ENCODE results near the gene DACT1. TPM values are rescaled to one million over a fixed set of nuclear protein-coding genes. Genes with fewer than 3 reads are reported as not detected.

Gene DACT1
- total RNA-seq, 1 donor from 2014 or later: 17.0 TPM

DNA sequence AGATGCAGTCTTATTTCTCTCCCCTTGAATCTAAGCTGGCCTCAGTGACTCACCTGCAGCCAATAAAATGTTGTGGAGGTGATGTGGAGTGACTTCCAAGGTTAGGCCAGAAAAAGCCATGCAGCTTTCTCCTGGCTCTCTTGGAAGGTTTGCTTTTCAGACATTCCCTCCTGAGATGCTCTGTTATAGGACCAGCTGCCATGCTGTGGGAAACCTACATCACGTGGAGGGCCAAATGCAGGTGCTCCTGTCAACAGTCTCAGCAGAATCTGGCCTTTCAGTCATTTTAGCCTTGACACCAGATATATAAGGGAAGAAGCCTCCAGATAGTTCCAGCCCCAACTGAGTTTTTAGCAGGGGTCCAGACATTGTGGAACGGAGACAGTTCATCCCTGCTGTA lies 38.1 kb upstream of the DACT1 start:
- no peaks in the 10 kb centered on the region for H3K36me3 ChIP-seq (ENCODE audit: control insufficient read depth, insufficient read depth, low read length)
- H3K27me3 ChIP-seq (ENCODE audit: control insufficient read depth, insufficient read depth, low read length): no peaks in the 10 kb centered on the region
- no peak overlapping the region for H3K4me3 ChIP-seq (ENCODE audit: low read depth, low read length)
- DNase-seq (ENCODE audit: low read depth): no peak
- TF ChIP-seq CTCF (IDR thresholded peaks at IDR 0.05; ENCODE audit: insufficient read depth, low read length, poor library complexity, severe bottlenecking): no peak

GRCh38 chr14:58605465-58605864 lies 32.3 kb upstream of the DACT1 start:
- no peaks in the 10 kb centered on the region for H3K36me3 ChIP-seq (ENCODE audit: control insufficient read depth, insufficient read depth, low read length)
- no peak for TF ChIP-seq CTCF (IDR thresholded peaks at IDR 0.05; ENCODE audit: insufficient read depth, low read length, poor library complexity, severe bottlenecking)
- no peak for DNase-seq (ENCODE audit: low read depth)
- H3K4me3 ChIP-seq (ENCODE audit: low read depth, low read length): no peak overlapping the region
- no peaks in the 10 kb centered on the region for H3K27me3 ChIP-seq (ENCODE audit: control insufficient read depth, insufficient read depth, low read length)

DNA sequence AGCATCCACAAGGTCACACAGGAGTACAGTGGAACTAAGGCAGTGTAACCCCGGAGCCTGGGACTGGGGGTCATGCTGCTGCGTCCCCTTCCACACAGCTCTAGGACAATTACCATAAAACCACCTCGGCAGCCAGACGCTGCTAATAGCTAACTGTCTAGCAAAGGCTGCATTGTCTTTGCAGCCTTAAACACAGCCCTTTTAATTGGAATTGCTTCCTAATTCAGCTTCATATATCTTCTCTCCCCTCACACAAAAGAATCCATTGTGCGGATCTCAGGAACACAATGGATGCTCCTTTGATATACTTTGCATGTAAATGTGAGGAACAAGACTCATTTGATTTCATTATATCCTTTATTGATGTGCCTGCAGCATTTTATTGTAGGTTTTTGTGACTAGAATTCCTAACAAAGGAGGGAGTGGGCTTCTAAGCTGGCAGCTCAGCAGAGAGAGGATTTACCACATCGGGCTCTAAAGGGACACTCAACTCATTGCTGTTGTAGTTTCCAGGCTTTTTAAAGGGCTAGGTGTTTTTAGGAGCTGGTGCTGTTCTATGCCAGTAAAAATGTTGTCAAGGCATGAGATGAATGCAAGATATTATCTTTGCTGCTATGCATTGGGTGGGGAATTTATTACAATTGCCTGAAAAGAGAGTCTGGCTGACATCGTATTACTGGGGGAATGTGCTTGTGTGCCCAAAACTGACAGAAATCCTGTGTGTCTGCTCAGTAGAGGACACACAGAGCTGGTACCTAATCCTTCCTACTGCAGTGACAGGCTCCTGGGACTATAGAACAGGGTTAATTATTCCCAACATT lies 30.4 kb upstream of the DACT1 start:
- no peak for TF ChIP-seq CTCF (IDR thresholded peaks at IDR 0.05; ENCODE audit: insufficient read depth, low read length, poor library complexity, severe bottlenecking)
- no peak for DNase-seq (ENCODE audit: low read depth)
- no peaks in the 10 kb centered on the region for H3K36me3 ChIP-seq (ENCODE audit: control insufficient read depth, insufficient read depth, low read length)
- H3K4me3 ChIP-seq (ENCODE audit: low read depth, low read length): no peak overlapping the region
- no peaks in the 10 kb centered on the region for H3K27me3 ChIP-seq (ENCODE audit: control insufficient read depth, insufficient read depth, low read length)

- Histone ChIP-seq H3K36me3 (ENCODE audit: control insufficient read depth, insufficient read depth, low read length) (no peaks in the 10 kb centered on the region), H3K4me3 (ENCODE audit: low read depth, low read length) (no peak overlapping the region), H3K27me3 (ENCODE audit: control insufficient read depth, insufficient read depth, low read length) (no peaks in the 10 kb centered on the region)
- TF ChIP-seq CTCF (IDR thresholded peaks at IDR 0.05; ENCODE audit: insufficient read depth, low read length, poor library complexity, severe bottlenecking): no peak
- DNase-seq (ENCODE audit: low read depth): no peak
These were observed 29.8 kb upstream of the DACT1 start for GRCh38 chr14:58607952-58608317.

- H3K4me3 ChIP-seq (ENCODE audit: low read depth, low read length): no peak overlapping the region
- no peaks in the 10 kb centered on the region for H3K36me3 ChIP-seq (ENCODE audit: control insufficient read depth, insufficient read depth, low read length)
- H3K27me3 ChIP-seq (ENCODE audit: control insufficient read depth, insufficient read depth, low read length): no peaks in the 10 kb centered on the region
- TF ChIP-seq CTCF (IDR thresholded peaks at IDR 0.05; ENCODE audit: insufficient read depth, low read length, poor library complexity, severe bottlenecking): no peak
- DNase-seq (ENCODE audit: low read depth): no peak
These were observed 20.1 kb upstream of the DACT1 start for GRCh38 chr14:58617619-58618018.

DNA sequence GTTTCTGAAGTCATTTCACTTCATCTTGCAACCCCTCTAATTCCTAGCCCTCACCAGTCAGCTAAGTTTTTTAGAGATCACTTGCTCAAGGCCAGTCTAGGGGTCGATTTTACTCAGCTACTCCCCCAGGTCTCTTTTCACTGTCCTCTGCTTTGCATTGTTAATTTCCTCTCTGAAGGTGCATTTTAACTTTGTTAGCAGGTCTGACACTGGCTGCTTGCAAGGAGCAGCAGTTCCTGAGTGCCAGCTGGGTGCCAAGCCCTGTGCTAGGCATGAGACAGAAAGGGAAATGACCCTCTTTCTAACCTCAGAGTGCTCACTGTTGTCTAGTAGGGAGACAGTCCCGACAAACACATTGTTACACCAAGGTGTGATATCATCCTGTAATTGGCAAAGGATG lies 17.8 kb upstream of the DACT1 start:
- no peaks in the 10 kb centered on the region for H3K27me3 ChIP-seq (ENCODE audit: control insufficient read depth, insufficient read depth, low read length)
- no peak for TF ChIP-seq CTCF (IDR thresholded peaks at IDR 0.05; ENCODE audit: insufficient read depth, low read length, poor library complexity, severe bottlenecking)
- DNase-seq (ENCODE audit: low read depth): no peak
- no peak overlapping the region for H3K4me3 ChIP-seq (ENCODE audit: low read depth, low read length)
- no peaks in the 10 kb centered on the region for H3K36me3 ChIP-seq (ENCODE audit: control insufficient read depth, insufficient read depth, low read length)
